Inflammatory macrophage (primary cell): Measurements from ENCODE around the gene PTH1R.

Experiments used
- DNase-seq, 2 donors: peaks; one replicate each; pipeline ENCODE4 v3.0.0-alpha.2; 2020 to 2022

The PTH1R gene

DNA sequence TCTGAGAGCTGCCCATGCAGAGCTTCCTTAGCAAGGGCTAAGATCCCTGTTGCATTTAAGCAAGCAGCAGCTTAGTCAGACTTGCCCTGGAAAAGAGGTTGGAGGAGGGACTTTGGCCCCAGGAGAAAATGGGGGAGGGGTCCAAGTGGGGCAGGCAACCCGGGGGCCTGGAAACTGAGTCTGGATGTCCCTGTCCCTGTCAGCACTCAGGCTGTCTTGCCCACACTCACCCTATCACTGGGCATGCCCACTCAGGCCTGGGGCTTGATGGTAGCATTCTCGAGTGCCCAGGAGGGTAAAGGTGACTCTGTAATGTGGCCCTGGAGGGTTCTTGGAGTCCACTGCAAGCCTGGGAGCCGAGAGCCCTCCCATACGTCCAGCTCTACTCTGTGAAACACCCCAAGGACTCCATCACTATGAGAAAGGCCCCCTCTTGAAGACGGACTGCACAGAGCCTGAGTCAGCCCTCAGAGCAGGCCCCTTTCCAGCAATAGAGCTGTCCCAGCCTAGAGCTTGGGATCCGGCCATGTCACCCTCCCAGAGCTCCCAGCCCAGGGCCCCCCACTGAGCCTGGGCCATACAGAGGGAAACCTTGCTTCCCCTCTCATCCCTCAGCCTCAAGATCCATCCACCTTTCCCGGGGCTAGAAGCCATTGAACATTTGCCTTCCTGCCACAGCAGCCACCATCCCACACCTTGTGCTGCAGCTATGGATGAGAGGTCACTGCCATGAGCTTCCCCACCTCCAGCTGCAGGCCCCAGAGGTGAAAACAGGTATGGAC lies 27.6 kb upstream of the PTH1R start:
- no peak for DNase-seq

- no peak for DNase-seq
These were observed 27.1 kb upstream of the PTH1R start for GRCh38 chr3:46850468-46850779.

DNA sequence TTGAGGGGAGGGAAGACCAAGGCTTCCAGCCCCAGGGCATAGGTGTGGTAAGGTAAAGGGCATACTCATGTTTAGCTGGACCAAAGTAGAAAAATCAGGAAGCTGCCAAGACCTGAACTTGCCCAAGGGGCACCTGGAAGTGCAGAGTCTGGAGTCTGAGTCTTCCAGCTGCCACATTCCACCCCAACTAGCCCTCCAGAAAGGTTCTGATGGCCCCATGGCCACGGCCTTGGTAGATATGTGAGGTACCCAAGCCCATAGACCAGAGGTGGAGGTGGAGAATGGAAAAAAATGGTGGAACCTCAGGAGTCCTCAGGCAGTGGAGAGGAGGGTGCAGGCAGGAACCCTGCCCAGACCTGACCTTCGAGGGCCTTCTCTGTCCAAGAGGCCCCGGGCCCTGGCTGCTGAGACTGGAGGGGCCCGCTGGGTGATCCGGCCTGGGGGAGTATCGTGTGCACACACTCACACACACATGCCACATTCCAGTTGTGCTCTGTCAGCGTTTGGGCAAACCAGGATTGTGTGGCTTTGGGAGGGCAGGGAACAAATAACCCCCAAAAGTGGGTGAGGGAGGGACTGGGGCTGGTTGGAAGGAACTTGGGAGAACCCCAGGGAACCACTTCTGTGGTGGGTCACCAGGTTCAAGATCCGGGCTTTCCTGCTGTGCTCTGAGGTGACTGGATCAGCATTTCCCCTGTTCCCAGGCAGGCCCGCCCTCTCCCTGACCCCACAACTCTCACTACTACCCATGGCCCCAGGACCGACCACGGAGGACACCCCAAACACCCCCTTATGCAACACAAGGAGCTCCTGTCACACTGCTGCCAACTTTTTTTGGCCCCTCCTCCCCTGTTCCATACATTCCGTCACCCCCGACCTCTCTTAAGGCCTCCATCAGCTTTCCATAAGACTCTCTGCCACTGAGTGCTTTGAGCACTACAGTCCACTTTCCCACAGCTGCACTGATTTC lies 25.9 kb upstream of the PTH1R start:
- DNase-seq, result no peak

DNA sequence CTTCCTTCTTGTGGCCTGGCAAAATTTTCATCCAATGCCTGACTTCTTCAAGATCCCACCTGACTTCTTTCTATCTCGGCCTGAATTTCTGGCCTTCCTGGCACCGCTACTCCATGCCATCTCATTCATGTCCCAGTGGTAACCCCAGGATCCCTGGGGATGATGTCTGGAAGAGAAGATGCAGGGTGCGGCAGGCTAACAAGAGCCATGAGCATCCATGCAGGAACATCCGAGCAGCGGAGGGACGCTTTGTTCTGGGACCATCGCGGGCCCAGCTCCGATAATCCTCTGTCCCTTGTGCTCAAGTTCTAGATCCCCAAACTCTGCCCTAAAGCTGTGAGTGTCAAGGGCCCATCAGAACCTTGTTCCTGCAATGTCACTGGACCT lies 25.2 kb upstream of the PTH1R start:
- DNase-seq, result no peak

- DNase-seq, result no peak
These were observed 24.6 kb upstream of the PTH1R start for GRCh38 chr3:46852839-46853355.

DNA sequence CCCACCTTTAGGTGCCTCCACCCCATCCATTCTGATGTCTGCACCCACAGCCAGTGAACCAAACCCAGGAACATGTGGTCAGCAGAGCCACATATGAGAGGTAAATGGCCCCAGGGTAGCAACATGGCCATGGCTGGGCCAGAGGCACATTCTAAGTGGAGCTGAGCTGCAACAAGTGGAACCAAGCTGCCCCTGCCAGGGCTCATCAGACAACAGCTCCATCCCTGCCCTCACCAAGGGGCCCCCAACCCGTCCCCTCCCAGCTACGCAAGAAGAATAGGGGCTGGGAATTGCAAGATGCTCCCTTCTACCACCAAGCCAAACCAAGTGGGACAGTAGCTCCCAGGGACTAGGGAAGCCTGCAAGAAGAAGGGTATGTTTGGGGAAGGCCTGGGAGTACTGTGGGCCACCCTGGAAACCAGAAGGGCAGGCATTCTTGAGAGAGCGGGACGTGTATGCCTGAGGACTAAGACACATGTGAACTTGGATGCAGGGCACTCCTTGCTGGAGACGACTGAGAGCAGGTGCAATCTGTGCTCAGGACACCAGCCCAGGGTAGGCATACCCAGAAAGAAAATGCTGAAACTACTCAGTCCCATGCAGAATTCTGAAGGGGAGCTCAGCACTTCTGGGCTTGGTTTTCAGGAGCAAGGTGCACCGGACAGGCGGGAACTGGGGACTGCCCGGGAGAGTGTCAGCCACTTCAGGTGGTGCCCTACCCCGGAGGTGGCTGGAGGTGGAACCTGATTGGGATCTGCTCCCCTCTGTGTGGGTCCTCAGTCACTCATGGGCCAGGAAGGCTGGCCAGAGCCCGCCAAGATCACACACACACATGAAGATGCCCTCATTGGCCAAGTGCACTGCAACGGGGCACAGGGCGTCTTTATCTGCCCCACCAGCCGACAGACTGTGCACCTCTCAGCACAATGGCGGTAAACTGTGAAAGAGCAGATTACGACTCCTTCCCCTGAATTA lies 23.8 kb upstream of the PTH1R start:
- no peak for DNase-seq

GRCh38 chr3:46854555-46854991 lies 22.9 kb upstream of the PTH1R start:
- DNase-seq, result no peak

- DNase-seq, result no peak
These were observed 20.7 kb upstream of the PTH1R start for GRCh38 chr3:46856576-46857471.

- no peak for DNase-seq
These were observed 19.8 kb upstream of the PTH1R start for GRCh38 chr3:46857485-46858341.

- DNase-seq, result no peak
These were observed 19.1 kb upstream of the PTH1R start for GRCh38 chr3:46858456-46858855.

DNA sequence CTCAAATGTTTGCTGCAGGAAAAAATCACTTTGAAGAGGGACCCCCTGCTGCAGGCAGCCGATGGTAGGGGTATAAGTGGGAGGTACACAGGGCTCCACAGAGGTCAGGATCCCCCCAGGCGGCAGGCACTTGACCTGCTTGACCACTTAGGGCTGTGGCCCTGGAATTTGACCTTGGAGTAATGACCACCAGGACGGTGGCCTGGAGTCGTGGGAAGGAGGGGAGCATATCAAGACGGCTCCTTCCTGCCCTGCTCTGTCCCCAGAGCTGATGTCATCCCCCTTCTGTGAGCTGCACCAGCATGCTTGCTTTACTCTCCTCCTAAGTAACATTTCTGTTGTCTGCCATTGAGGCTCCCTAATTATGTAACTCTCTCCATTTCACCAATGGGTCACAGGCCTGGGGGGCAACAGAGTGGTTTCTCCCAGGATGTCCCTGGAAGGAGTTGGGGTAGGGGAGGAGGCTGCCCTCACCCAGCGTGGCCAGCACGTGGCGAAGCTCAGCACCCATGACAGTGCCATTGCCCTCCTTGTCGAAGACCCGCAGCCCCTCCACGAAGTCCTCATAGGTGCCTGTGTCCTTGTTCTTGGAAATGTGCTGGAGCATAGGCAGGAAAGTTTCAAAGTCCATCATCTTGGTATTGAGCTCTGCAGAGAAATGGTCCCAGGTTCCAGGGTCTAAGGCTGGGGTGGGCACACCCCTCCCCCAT lies 18.4 kb upstream of the PTH1R start:
- DNase-seq, result no peak

DNA sequence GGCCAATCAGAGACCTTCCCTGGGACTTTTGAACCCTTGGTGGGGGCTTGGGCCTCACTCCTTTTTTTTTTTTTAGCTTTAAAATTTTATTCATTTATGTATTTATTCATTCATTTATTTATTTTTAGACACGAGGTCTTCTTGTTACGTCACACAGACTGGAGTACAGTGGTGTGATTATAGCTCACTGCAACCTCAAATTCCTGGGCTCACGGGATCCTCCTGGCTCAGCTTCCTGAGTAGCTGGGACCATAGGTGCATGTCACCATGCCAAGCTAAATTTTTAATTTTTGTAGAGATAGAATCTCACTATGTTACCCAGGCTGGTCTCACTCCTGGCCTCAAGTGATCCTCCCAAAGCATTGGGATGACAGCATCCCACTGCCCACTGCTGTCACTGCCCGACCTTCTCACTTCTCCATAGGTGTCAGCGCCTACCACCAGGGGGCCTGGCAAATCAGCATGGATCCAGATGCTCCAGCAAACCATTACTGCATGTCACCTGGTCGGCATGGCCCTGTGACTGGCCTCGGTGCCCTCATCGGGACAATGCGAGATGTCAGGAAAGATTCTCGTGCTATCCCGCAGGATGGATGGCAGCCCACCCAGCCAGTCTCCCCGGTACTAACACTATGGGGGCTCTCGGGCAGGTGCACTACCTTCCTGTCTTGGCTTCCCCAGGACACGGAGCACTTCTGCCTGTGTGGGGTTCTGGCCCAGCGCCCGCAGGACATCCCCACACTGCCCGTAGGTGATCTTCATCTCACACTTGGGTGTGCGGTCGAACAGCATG lies 17.3 kb upstream of the PTH1R start:
- peak in 1 of 2 donors; percentile 32 for DNase-seq

DNA sequence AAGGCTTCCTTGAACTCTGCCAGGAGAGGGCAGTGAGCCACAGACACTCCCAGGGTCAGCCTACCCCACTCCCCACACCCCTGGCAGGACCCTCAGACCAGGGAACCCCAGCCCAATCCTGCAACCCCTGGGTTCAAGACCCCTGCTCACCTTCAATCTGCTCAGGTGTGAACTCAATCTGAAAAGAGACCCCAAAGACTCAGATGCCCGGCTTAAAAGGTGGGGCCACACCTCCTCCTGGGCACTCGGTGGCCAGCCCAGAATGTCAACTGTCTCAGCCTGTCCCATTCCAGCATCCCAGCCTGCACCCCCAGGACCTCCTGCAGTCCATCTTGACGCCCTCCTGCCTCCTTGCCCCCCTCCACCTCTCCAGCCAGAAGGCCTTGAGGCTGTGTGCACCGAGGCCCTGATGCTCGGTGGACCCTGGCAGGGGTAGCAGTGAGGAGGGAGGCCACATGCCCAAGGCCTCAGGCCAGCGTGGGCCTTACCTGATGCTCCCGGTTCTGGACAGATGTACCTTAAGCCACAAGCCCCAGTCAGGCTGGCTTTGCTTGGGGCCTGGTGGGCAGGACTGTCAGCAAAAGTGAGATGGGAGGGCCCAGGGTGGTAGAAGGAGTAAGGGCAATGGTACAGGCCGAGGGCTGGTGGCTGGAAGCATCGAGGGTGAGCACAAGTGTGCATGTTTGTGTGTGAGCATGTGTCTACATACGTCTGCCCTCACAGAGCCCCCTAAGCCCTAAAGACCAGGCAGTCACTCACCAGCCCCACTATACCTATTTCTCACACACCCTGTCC lies 16.5 kb upstream of the PTH1R start:
- DNase-seq, result no peak

GRCh38 chr3:46861605-46862368 lies 15.7 kb upstream of the PTH1R start:
- DNase-seq, result no peak

- no peak for DNase-seq
These were observed 15.0 kb upstream of the PTH1R start for GRCh38 chr3:46862369-46863025.

- no peak for DNase-seq
These were observed 14.2 kb upstream of the PTH1R start, which contains the start of gene MYL3 for GRCh38 chr3:46863261-46863782. Gene MYL3 (minus strand): TSS chr3:46863444. CDS start chr3:46863390, 54 bp downstream.
